Osteoblast (primary cell): ENCODE results near the gene AUTS2. TPM values are rescaled to one million over a fixed set of nuclear protein-coding genes. Genes with fewer than 3 reads are reported as not detected.

Experiments used
- DNase-seq: peaks from one replicate; pipeline ENCODE4 v3.0.0; 2011; ENCODE audit warnings: low spot score, mixed read lengths; ENCODE audit not compliant: insufficient read length; ENCODE audit errors: missing footprints
- H2AFZ ChIP-seq: 2 replicates; pipeline ENCODE4 v1.6.0; 2011; ENCODE audit warnings: mild to moderate bottlenecking, low read length
- H3K27ac ChIP-seq: 2 replicates; pipeline ENCODE4 v1.5.1; 2011; ENCODE audit warnings: mild to moderate bottlenecking, low read depth, low read length, moderate library complexity
- H3K27me3 ChIP-seq: 2 replicates; pipeline ENCODE4 v1.6.0; 2012; ENCODE audit warnings: mild to moderate bottlenecking, control low read depth, inconsistent platforms, low read length, moderate library complexity; ENCODE audit not compliant: insufficient read depth
- H3K36me3 ChIP-seq: 2 replicates; pipeline ENCODE4 v1.5.1; 2011; ENCODE audit warnings: mild to moderate bottlenecking, low read length, control low read depth, moderate library complexity; ENCODE audit not compliant: insufficient read depth
- H3K4me1 ChIP-seq: 2 replicates; pipeline ENCODE4 v1.5.1; 2011; ENCODE audit warnings: mild to moderate bottlenecking, low read length, control low read depth, moderate library complexity; ENCODE audit not compliant: insufficient read depth
- H3K4me2 ChIP-seq: 2 replicates; pipeline ENCODE4 v1.6.0; 2011; ENCODE audit warnings: mild to moderate bottlenecking, low read length; ENCODE audit not compliant: insufficient read depth
- H3K4me3 ChIP-seq: fragments of 200-600 bp; sonication (generic); 3 replicates; pipeline ENCODE4 v1.5.1; 2012; ENCODE audit warnings: mild to moderate bottlenecking, low read length, inconsistent platforms; ENCODE audit not compliant: insufficient read depth
- H3K79me2 ChIP-seq: 2 replicates; pipeline ENCODE4 v1.6.0; 2012; ENCODE audit warnings: mild to moderate bottlenecking, low read length, control low read depth, inconsistent platforms; ENCODE audit not compliant: insufficient read depth
- H3K9me3 ChIP-seq: 2 replicates; pipeline ENCODE4 v1.5.1; 2011; ENCODE audit warnings: low read depth, low read length, control low read depth
- H4K20me1 ChIP-seq: 2 replicates; pipeline ENCODE4 v1.6.0; 2012; ENCODE audit warnings: mild to moderate bottlenecking, low read length, control low read depth; ENCODE audit not compliant: insufficient read depth
- total RNA-seq: library from RNA; depleted of rRNA; stranded (reverse); fragments of >200 nt; gene quantifications from 2 replicates; pipeline ENCODE4 v1.2.3, GENCODE V29; 2012
- TF ChIP-seq, protein P1 (sequence below): IDR thresholded peaks from 2 replicates; pipeline ENCODE4 v1.5.1; 2011; ENCODE audit warnings: mild to moderate bottlenecking, low read depth, low read length, moderate library complexity; ENCODE audit errors: extremely low read depth

The AUTS2 gene
- total RNA-seq, 1 donor: 15.2 TPM

DNA sequence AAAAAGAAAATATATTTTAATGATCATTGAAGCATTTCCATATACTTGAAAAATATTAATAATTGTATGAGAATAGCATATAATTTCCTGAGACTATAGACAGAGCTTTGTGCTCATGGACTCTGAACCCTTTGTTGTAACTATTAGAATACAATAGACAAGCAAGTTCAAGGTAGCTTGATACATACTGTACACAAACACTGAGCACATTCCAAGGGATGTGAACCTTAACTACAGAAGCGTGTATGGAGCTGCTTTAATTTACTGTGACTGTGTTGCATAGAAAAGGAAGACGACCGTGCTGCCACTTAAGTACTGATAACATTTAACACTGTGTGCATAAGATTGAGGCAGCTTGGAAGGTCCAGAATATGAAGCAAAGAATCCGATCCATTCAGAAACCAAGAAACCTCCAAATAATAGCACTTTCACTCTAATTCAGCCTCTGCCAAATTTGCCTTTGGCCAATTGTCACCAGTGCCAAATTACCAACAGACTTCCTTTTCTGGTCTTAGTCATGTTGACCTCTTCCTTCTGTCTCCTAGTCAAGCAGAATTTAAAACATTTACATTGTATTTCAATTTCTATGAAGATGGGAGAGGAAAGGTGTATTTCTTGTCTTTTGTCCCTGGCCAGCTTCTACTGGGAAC, 967.6 kb downstream of the AUTS2 start:
- Histone ChIP-seq H3K9me3 (no peaks in the 10 kb centered on the region), H3K4me1 (no peaks in the 10 kb centered on the region), H3K36me3 (no peaks in the 10 kb centered on the region), H3K27ac (no peak overlapping the region), H3K4me3 (no peak overlapping the region), H3K27me3 (no peaks in the 10 kb centered on the region), H2AFZ (no peak overlapping the region), H3K4me2 (no peak overlapping the region), H4K20me1 (no peaks in the 10 kb centered on the region), H3K79me2 (no peaks in the 10 kb centered on the region)
- TF ChIP-seq, protein P1, sequence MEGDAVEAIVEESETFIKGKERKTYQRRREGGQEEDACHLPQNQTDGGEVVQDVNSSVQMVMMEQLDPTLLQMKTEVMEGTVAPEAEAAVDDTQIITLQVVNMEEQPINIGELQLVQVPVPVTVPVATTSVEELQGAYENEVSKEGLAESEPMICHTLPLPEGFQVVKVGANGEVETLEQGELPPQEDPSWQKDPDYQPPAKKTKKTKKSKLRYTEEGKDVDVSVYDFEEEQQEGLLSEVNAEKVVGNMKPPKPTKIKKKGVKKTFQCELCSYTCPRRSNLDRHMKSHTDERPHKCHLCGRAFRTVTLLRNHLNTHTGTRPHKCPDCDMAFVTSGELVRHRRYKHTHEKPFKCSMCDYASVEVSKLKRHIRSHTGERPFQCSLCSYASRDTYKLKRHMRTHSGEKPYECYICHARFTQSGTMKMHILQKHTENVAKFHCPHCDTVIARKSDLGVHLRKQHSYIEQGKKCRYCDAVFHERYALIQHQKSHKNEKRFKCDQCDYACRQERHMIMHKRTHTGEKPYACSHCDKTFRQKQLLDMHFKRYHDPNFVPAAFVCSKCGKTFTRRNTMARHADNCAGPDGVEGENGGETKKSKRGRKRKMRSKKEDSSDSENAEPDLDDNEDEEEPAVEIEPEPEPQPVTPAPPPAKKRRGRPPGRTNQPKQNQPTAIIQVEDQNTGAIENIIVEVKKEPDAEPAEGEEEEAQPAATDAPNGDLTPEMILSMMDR: no peak
- no peak for DNase-seq

DNA sequence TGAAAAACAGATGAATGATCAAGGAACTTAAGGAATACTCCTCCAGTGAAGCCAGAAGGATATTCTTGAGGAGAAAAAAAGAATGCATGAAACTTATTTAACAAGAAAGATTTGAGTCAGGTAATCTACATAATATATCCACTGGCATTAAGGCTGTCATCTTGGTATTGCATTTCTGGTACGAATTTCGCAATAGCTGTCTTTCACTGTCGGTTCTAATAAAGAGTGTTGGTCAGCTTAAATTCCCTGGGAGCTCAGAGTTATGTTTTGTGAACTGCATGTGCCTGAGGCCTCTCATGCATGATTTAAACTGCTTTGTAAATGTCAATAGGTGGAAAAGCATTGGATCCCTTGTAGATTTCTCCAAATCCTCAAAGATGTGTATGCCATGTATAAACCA, 968.4 kb downstream of the AUTS2 start:
- Histone ChIP-seq H3K9me3 (no peaks in the 10 kb centered on the region), H4K20me1 (no peaks in the 10 kb centered on the region), H3K4me2 (no peak overlapping the region), H3K27ac (no peak overlapping the region), H3K4me1 (no peaks in the 10 kb centered on the region), H2AFZ (no peak overlapping the region), H3K4me3 (no peak overlapping the region), H3K27me3 (no peaks in the 10 kb centered on the region), H3K36me3 (no peaks in the 10 kb centered on the region), H3K79me2 (no peaks in the 10 kb centered on the region)
- TF ChIP-seq, protein P1: no peak
- DNase-seq: no peak

DNA sequence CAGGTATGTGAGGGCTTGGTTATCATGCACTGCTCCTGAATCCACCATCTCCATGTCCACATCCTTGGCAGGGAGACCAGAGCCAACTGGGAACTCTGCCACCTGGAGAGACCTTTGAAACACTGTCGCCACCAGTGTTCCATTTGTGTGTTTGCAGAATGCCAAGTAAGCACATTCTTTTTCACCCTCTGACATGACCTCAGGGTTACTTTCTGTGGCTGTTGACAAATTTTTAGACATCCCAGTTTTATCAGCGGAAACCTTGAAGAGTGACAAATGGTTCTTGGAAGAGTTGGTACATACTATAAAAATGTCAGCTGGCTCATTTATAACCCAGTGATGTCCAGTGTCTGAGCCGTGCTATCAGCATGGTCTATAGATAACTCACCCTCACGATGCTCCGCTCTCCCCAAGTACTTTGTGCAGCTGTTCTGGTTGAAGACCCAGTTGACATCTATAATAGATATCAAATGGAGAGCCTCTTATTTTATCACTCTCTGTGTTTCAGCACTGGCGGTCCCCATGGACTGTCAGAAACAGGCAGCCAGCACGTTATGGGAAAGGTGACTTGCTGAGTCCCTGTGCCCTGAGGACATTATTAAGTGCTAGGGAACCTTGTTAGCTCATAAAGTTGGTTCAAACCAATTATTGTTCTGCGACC, 970.5 kb downstream of the AUTS2 start:
- Histone ChIP-seq H3K79me2 (no peaks in the 10 kb centered on the region), H3K4me2 (no peak overlapping the region), H3K4me3 (no peak overlapping the region), H3K9me3 (no peaks in the 10 kb centered on the region), H2AFZ (no peak overlapping the region), H3K27ac (no peak overlapping the region), H3K4me1 (no peaks in the 10 kb centered on the region), H3K27me3 (no peaks in the 10 kb centered on the region), H3K36me3 (no peaks in the 10 kb centered on the region), H4K20me1 (no peaks in the 10 kb centered on the region)
- TF ChIP-seq, protein P1: no peak
- no peak for DNase-seq

DNA sequence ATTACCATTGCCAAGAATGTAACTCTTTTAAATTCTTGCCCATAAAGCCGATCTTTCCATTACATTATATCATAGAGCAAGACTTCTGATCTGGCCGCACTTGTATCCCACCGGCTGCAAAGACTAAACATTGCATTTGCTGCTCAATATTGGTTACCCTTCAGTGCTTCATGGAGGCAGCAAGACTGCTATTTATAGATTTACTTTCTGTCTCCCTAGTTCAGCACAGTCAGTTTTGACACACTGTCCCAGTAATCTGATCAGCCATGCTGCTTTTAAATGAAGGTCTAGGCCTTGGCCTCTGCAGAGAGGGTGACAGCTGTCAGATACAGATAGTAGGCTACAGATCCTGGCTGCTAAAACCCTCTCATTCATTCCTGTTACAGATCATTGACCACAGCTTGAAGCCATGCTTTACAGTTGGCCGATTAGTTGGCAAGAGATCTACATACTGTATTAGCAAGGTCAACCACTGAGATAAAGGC, 971.1 kb downstream of the AUTS2 start:
- H3K4me2 ChIP-seq: no peak overlapping the region

More for the DNA sequence above, 971.1 kb downstream of the AUTS2 start:
- Histone ChIP-seq H2AFZ (no peak overlapping the region), H3K36me3 (no peaks in the 10 kb centered on the region), H3K4me1 (no peaks in the 10 kb centered on the region), H3K4me3 (no peak overlapping the region), H3K9me3 (no peaks in the 10 kb centered on the region), H3K27ac (no peak overlapping the region), H3K79me2 (no peaks in the 10 kb centered on the region), H3K27me3 (no peaks in the 10 kb centered on the region), H4K20me1 (no peaks in the 10 kb centered on the region)
- TF ChIP-seq, protein P1: no peak
- DNase-seq: no peak
